GM12865 (cell line): ENCODE data around the gene MED4.

Experiments used
- DNase-seq: peaks from one replicate; pipeline ENCODE4 v3.0.0; 2010; ENCODE audit warnings: low read depth
- H3K4me3 ChIP-seq: 2 replicates; pipeline ENCODE4 v1.5.1; 2011; ENCODE audit warnings: mild to moderate bottlenecking, low read depth, low read length, control low read depth
- CTCF ChIP-seq: IDR thresholded peaks from 2 replicates; pipeline ENCODE4 v1.5.1; 2011; ENCODE audit warnings: low read length, control low read depth, low read depth, inconsistent platforms; ENCODE audit not compliant: insufficient read depth; ENCODE audit errors: missing control alignments

The MED4 gene

GRCh38 chr13:48113756-48114130 lies 18.8 kb upstream of the MED4 start:
- H3K4me3 ChIP-seq = no peak overlapping the region
- TF ChIP-seq CTCF = no peak
- DNase-seq = no peak

- DNase-seq = no peak
- TF ChIP-seq CTCF = no peak
- H3K4me3 ChIP-seq = no peak overlapping the region
Measured at GRCh38 chr13:48112896-48113755, 18.2 kb upstream of the MED4 start.

GRCh38 chr13:48110931-48111721 lies 16.2 kb upstream of the MED4 start:
- no peak overlapping the region for H3K4me3 ChIP-seq
- no peak for DNase-seq
- no peak for TF ChIP-seq CTCF

GRCh38 chr13:48110132-48110868 lies 15.4 kb upstream of the MED4 start:
- no peak for TF ChIP-seq CTCF
- H3K4me3 ChIP-seq = no peak overlapping the region
- no peak for DNase-seq

- no peak for DNase-seq
- no peak overlapping the region for H3K4me3 ChIP-seq
- no peak for TF ChIP-seq CTCF
Measured at GRCh38 chr13:48108106-48108505, 13.2 kb upstream of the MED4 start.

- H3K4me3 ChIP-seq = no peak overlapping the region
- DNase-seq = no peak
- TF ChIP-seq CTCF = no peak
Measured at GRCh38 chr13:48097793-48098192, 2.9 kb upstream of the MED4 start.
